ENCODE data around the gene CAMK4. TPM values are rescaled to one million over a fixed set of nuclear protein-coding genes. Genes with fewer than 3 reads are reported as not detected.
"Not testable (repeated sequence)": the region's sequence is repeated elsewhere in the genome, so short reads cannot be mapped to it uniquely, and the experiment has no call there.

Gene CAMK4
- total RNA-seq, 2 donors from 2014 or later = 1.8 to 3.1 TPM

GRCh38 chr5:111394586-111394985, 170.4 kb downstream of the CAMK4 start:
- DNase-seq = no peak
- no peak for ATAC-seq
- intact Hi-C loops (cut with DNase I, micrococcal nuclease) = no loop called here

DNA sequence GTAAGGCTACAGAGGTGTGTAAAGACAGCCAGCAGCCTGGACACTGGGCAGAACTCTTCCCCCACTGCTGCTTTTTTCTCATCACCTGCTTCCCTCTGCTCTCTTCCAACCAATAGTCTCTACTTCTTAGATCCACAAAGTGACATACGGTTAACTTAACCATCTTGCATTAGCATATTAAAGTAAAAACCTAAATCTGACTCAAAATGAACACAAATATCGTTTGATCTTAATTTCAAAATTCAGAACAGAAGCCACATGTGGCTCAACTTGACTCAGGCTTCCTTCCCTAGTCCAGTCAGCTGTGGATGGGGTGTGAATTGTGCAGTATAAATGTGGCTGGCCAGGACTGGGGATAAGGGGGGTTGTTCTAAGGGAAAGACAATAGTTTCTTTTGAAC, 173.8 kb downstream of the CAMK4 start:
- DNase-seq (no peak), ATAC-seq (no peak)
- intact Hi-C loops (cut with DNase I, micrococcal nuclease) = no loop called here

DNA sequence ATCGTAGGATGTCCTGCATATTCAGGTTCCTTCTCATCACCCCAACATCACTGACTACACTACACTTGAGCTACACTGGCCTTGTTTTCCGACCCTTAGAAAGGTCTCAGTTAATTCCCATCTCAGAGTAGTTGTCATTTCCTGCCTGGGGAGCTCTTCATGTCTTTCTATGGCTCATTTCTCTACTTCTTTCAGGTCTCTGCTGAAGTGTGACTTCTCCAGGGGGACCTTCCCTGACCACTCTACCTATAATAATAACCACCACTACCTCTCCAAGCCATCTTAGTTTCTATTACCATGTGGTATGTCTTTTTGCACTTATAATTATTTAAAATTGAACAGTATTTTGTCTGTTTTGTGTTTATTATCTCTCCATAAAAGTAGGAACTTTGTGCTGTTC, 174.9 kb downstream of the CAMK4 start:
- ATAC-seq (no peak), DNase-seq (no peak)
- intact Hi-C loops (cut with DNase I, micrococcal nuclease) = no loop called here

DNA sequence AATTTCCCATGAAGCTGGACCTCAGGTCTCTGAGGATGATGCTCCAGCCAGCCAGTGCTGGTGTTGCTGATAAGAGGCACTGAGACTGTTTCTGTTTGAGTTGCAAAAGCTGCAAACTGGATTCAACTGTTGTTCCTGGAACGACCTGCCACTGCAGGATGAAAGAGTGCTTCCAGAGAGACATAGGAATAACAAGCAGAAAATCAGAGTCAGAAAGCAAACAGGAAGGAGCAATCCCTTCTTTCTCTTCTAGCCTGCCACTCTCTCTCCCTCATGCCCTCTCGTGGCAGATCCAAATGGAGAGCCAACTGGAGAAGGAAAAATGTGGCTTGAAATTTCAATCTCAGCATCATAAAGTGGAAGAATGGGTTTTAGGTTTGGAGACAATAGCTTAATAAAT, 177.7 kb downstream of the CAMK4 start:
- DNase-seq (no peak), ATAC-seq (no peak)
- intact Hi-C loops (cut with DNase I, micrococcal nuclease) = no loop called here

DNA sequence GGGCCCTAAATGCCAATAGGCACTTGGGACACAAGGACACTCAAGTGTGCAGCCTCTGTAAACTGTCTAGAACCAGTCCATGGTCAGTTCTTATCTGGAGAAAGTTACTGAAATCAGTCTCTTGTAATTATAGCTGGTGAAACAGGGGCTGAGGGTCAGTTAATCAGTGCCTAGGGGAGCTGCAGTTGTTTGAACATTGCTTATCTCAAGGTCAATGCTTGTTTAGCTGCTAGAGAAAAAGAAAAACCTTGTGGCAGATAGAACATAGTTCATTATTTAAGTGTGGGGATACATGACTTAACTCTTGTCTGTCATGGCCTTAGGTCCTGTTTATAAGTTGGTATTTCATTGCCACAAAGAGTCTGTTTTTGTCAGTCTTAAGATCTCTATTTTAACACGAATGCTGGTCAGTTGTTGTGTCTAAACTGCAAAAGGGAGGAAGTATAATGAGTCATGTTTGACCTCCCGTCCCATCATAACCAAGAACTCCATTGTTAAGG, 180.1 kb downstream of the CAMK4 start:
- DNase-seq = no peak
- no peak for ATAC-seq
- intact Hi-C loops (cut with DNase I, micrococcal nuclease) = no loop called here

GRCh38 chr5:111407562-111407961, 183.4 kb downstream of the CAMK4 start:
- intact Hi-C loops (cut with DNase I, micrococcal nuclease) = no loop called here
- ATAC-seq (no peak), DNase-seq (no peak)

- ATAC-seq (no peak), DNase-seq (no peak)
- intact Hi-C loops (cut with DNase I, micrococcal nuclease) = no loop called here
Observed at GRCh38 chr5:111408817-111409216, 184.6 kb downstream of the CAMK4 start.

DNA sequence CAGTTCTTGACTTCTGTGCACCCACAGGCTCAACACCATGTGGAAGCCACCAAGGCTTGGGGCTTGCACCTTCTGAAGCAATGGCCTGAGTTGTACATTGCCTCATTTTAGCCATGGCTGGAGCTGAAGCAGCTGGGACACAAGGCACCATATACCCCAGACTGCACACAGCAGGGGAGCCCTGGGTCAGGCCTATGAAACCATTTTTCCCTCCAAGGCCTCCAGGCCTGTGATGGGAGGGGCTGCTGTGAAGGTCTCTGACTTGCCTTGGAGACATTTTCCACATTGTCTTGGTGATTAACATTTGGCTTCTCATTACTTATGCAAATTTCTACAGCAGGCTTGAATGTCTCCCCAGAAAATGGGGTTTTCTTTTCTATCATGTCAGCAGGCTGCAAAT, 185.1 kb downstream of the CAMK4 start:
- DNase-seq; ATAC-seq; intact Hi-C loops (cut with DNase I, micrococcal nuclease): not testable (repeated sequence)

DNA sequence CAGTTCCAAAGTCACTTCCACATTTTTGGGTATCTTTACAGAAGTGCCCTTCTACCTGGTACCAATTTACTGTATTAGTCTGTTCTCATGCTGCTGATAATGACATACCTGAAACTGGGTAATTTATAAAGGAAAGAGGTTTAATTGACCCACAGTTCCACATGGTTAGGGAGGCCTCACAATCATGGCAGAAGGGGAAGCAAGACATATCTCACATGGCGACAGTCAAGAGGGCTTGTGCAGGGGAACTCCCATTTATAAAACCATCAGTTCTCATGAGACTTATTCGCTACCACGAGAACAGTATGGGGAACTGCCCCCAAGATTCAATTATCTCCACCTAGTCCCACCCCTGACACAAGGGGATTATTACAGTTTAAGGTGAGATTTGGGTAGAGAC, 185.9 kb downstream of the CAMK4 start:
- intact Hi-C loops (cut with DNase I, micrococcal nuclease); DNase-seq; ATAC-seq: not testable (repeated sequence)

- intact Hi-C loops (cut with DNase I, micrococcal nuclease) = no loop called here
- ATAC-seq (no peak), DNase-seq (no peak)
Observed at GRCh38 chr5:111411301-111411700, 187.1 kb downstream of the CAMK4 start.

- intact Hi-C loops (cut with DNase I, micrococcal nuclease) = no loop called here
- DNase-seq (no peak), ATAC-seq (no peak)
Observed at GRCh38 chr5:111412593-111412992, 188.4 kb downstream of the CAMK4 start.

DNA sequence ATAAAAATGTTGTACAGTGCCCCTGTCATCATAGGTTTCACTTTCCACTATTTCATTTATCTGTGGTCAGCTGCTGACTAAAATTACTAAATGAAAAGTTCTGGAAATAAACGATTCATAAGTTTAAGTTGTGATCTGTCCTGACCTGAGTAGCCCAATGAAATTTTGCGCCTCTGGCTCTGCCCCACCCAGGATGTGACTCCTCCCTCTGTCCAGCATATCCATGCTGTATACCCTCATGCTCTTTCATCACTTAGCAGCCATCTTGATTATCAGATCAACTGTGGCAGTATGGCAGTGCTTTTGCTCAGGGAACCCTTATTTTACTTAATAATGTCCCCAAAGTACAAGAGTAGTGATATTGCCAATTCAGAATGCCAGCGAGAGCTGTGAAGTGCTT, 190.9 kb downstream of the CAMK4 start:
- ATAC-seq = no peak
- no peak for DNase-seq
- intact Hi-C loops (cut with DNase I, micrococcal nuclease) = no loop called here

GRCh38 chr5:111422245-111422644, 198.1 kb downstream of the CAMK4 start:
- ATAC-seq (no peak), DNase-seq (no peak)
- intact Hi-C loops (cut with DNase I, micrococcal nuclease) = no loop called here

- no peak for DNase-seq
- ATAC-seq = no peak
- intact Hi-C loops (cut with DNase I, micrococcal nuclease) = no loop called here
Observed at GRCh38 chr5:111422747-111423720, 198.8 kb downstream of the CAMK4 start.

GRCh38 chr5:111425205-111425604, 201.0 kb downstream of the CAMK4 start:
- ATAC-seq (no peak), DNase-seq (no peak)
- intact Hi-C loops (cut with DNase I, micrococcal nuclease) = no loop called here

DNA sequence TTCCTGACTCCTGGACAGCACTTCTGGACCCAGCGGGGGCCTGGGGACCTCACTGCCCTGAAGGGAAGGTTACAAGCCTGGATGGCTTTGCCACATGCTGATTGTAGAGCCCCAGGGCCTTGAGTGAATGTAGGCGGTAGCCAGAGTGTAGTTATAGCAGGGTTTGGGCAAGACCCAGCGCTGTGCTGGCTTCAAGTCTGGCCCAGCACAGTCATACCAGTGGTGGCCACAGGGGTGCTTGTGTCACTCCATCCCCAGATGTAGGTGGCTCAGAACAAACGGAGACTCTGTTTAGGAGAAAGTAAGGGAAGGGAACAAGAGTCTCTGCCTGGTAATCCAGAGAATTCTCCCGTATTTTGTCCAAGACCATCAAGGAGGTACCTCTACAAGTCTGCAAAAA, 203.6 kb downstream of the CAMK4 start:
- intact Hi-C loops (cut with DNase I, micrococcal nuclease) = no loop called here
- ATAC-seq (no peak), DNase-seq (no peak)

DNA sequence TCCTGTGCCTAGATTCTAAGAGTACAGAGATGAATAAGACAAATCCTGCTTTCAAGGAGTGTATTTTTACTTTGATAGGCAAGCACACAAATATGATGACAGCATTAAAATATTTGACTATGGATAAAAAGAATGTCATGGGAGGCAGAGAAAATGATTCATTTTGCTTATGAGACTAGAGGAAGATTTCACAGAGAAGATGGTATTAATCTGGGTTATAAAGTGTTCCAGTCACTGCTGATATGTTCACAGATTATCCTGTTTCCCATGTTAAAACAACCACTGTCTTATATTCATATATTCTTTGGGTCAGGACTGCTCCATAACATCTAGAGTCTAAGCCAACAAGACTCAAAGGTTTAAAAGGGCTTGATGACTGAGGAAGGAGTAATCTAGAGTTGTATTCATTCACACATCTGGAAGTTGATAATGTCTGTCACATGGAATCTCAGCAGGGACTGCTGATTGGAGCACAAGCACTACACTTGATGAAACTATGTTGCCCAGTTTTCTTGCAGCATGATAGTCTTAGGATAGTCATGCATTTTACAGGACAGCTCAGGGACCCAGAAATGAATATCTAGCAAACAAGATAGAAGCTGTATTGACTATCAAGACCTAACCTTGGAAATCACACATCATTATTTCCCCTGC, 208.8 kb downstream of the CAMK4 start:
- no peak for ATAC-seq
- no peak for DNase-seq
- intact Hi-C loops (cut with DNase I, micrococcal nuclease) = no loop called here

- no peak for DNase-seq
- ATAC-seq = no peak
- intact Hi-C loops (cut with DNase I, micrococcal nuclease) = no loop called here
Observed at GRCh38 chr5:111434800-111435199, 210.6 kb downstream of the CAMK4 start.

DNA sequence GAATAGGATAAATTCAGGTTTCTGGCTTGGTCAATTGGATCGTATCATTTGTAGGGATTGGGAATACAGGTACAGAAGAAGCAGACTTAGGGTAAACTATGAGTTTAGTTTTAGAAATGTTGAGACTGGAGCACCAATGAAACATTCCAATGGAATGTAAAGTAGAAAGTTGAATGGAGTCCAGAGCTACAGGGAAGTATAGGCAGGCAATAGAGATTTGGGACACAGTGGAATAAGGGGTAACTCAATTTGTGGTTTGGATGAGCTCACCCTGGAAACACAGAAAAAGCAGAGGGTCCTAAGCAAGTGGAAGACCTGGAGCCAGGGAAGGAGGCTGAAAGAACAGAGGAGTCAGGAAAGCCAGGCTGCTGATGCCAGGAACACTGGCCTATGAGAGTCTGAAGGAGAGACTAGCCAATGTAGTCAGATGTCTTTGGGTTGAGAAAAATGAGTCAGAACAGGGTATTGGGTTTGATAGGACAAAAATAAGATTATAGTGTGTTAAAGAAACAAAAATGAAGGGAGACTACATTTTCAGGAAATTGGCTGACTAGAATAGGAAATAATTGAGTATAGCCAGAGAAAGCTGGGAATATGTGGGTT, 215.4 kb downstream of the CAMK4 start:
- ATAC-seq = no peak
- DNase-seq = no peak
- intact Hi-C loops (cut with DNase I, micrococcal nuclease) = no loop called here

GRCh38 chr5:111447099-111447498, 222.9 kb downstream of the CAMK4 start:
- DNase-seq = no peak
- intact Hi-C loops (cut with DNase I, micrococcal nuclease) = no loop called here
- ATAC-seq = no peak
